Mammary epithelial cell (primary cell): Measurements from ENCODE around the gene CUX1.

Source experiments
- CTCF ChIP-seq, 2 donors: IDR thresholded peaks in 1 of 2; conservative IDR thresholded peaks in 1 of 2; 2 replicates each; pipeline ENCODE4 v1.5.1; 2011 to 2012; ENCODE audit warnings: inconsistent platforms in 2 of 2, low read length in 2 of 2, mild to moderate bottlenecking in 2 of 2, control low read depth in 1 of 2, low read depth in 1 of 2; ENCODE audit not compliant: insufficient read depth in 1 of 2; ENCODE audit errors: extremely low read depth in 1 of 2
- EZH2 ChIP-seq: IDR thresholded peaks from 2 replicates; pipeline ENCODE4 v1.6.1; 2012; ENCODE audit warnings: low read length, inconsistent platforms, borderline replicate concordance

- no peak for TF ChIP-seq EZH2
- no peak for TF ChIP-seq CTCF (conservative IDR thresholded peaks at IDR 0.05 in 1 of 2, IDR thresholded peaks at IDR 0.05 in 1 of 2; ENCODE audit: extremely low read depth in 1 of 2, insufficient read depth in 1 of 2, low read depth in 1 of 2, low read length in 2 of 2)
These were observed 102.1 kb downstream of the CUX1 start for GRCh38 chr7:101919363-101920115.
